Measurements from ENCODE around the gene MNAT1. TPM values are rescaled to one million over a fixed set of nuclear protein-coding genes. Genes with fewer than 3 reads are reported as not detected.
A peak's percentile ranks its signal among the peaks of the same experiment; 100 is the strongest.

The MNAT1 gene
- 10 to 100 TPM in 3 of 4 donors, 1 to 10 TPM in 1; 4.4 to 69.7 (median 46.9) TPM for total RNA-seq

GRCh38 chr14:60734465-60735242 lies at the start of gene MNAT1:
TSS of gene MNAT1 (plus strand) at chr14:60734761. CDS start at chr14:60734863, 102 bp downstream.
- TF ChIP-seq POLR2A (IDR thresholded peaks at IDR 0.05) (peak in 1 of 2 donors; percentile 34), CTCF (IDR thresholded peaks at IDR 0.05) (peak in 2 of 4 experiments; percentile 18 to 19)
- DNase-seq = peak; percentile 59 to 79
- Histone ChIP-seq H3K27ac (peak within 1 kb of the TSS; percentile 72 to 76), H3K27me3 (no peaks in the 10 kb centered on the region), H3K4me3 (peak within 1 kb of the TSS; percentile 61 to 68), H3K9me3 (no peaks in the 10 kb centered on the region), H3K4me1 (peaks cover 0 to 6% of the 10 kb centered on the region in 2 donors), H3K36me3 (no peaks in the 10 kb centered on the region)
- intact Hi-C loops (cut with DNase I; ENCODE audit: low total_unique reads) = no loop called here

- H3K36me3 ChIP-seq = no peaks in the 10 kb centered on the region
- no peak for DNase-seq
- H3K9me3 ChIP-seq = no peaks in the 10 kb centered on the region
- H3K27me3 ChIP-seq = no peaks in the 10 kb centered on the region
- TF ChIP-seq CTCF (IDR thresholded peaks at IDR 0.05) (no peak), POLR2A (IDR thresholded peaks at IDR 0.05) (no peak)
- no peaks in the 10 kb centered on the region for H3K4me1 ChIP-seq
- H3K4me3 ChIP-seq = no peak overlapping the region
- H3K27ac ChIP-seq = no peak overlapping the region
- intact Hi-C loops (cut with DNase I; ENCODE audit: low total_unique reads) = no loop called here
These were observed 47.7 kb upstream of the MNAT1 start for GRCh38 chr14:60686865-60687264.

GRCh38 chr14:60691383-60692113 lies 43.0 kb upstream of the MNAT1 start:
- no peaks in the 10 kb centered on the region for H3K4me1 ChIP-seq
- DNase-seq = no peak
- H3K27me3 ChIP-seq = no peaks in the 10 kb centered on the region
- H3K9me3 ChIP-seq = no peaks in the 10 kb centered on the region
- no peak overlapping the region for H3K27ac ChIP-seq
- no peaks in the 10 kb centered on the region for H3K36me3 ChIP-seq
- intact Hi-C loops (cut with DNase I; ENCODE audit: low total_unique reads) = no loop called here
- H3K4me3 ChIP-seq = no peak overlapping the region
- TF ChIP-seq CTCF (IDR thresholded peaks at IDR 0.05) (no peak), POLR2A (IDR thresholded peaks at IDR 0.05) (no peak)

- Histone ChIP-seq H3K9me3 (no peaks in the 10 kb centered on the region), H3K4me1 (no peaks in the 10 kb centered on the region), H3K36me3 (no peaks in the 10 kb centered on the region), H3K4me3 (no peak overlapping the region), H3K27ac (no peak overlapping the region), H3K27me3 (no peaks in the 10 kb centered on the region)
- DNase-seq = no peak
- intact Hi-C loops (cut with DNase I; ENCODE audit: low total_unique reads) = no loop called here
- TF ChIP-seq POLR2A (IDR thresholded peaks at IDR 0.05) (no peak), CTCF (IDR thresholded peaks at IDR 0.05) (no peak)
These were observed 39.2 kb upstream of the MNAT1 start for GRCh38 chr14:60695327-60695726.

GRCh38 chr14:60700598-60700997 lies 34.0 kb upstream of the MNAT1 start:
- no peaks in the 10 kb centered on the region for H3K27me3 ChIP-seq
- no peak overlapping the region for H3K27ac ChIP-seq
- no peaks in the 10 kb centered on the region for H3K4me1 ChIP-seq
- no peaks in the 10 kb centered on the region for H3K36me3 ChIP-seq
- no peak for DNase-seq
- H3K9me3 ChIP-seq = peaks cover 0 to 12% of the 10 kb centered on the region in 2 donors
- no peak overlapping the region for H3K4me3 ChIP-seq
- TF ChIP-seq CTCF (IDR thresholded peaks at IDR 0.05) = no peak
- no peak for TF ChIP-seq POLR2A (IDR thresholded peaks at IDR 0.05)
- intact Hi-C loops (cut with DNase I; ENCODE audit: low total_unique reads) = no loop called here
